Naive thymus-derived CD8-positive, alpha-beta T cell (primary cell): Measurements from ENCODE around the gene PRCC. TPM values are rescaled to one million over a fixed set of nuclear protein-coding genes. Genes with fewer than 3 reads are reported as not detected.

ENCODE experiments used
- ATAC-seq, 2 donors: fragments of 150-1000 bp; cut with Tn5 transposase in 1 of 2; sonication (Bioruptor Pico), chemical (Tn5 transposase) in 1 of 2; 1 replicate in 1 of 2; 2 replicates in 1 of 2; pipeline ENCODE4 v1.10.0; 2021; ENCODE audit warnings: mild to moderate bottlenecking in 2 of 2, moderate library complexity in 2 of 2
- POLR2A ChIA-PET: fragments of 350-600 bp; sonication (Branson Sonifier 250); formaldehyde crosslinking; loops from one replicate; lab custom pipeline; 2021; ENCODE audit warnings: antibody characterized with exemption; lab: Charles Lee
- DNase-seq, 10 donors: peaks; one replicate each; pipeline versions ENCODE4 v3.0.0 to v3.0.0-alpha.2; 2020 to 2022
- H3K27ac Mint-ChIP-seq, 10 donors: one replicate each; pipeline ENCODE4 v1.8.0; 2020 to 2022; ENCODE audit warnings: mild to moderate bottlenecking in 10 of 10, mixed read lengths in 10 of 10, moderate library complexity in 4 of 10, inconsistent platforms in 1 of 10
- H3K27me3 Mint-ChIP-seq, 5 donors: one replicate each; pipeline ENCODE4 v1.8.0; 2021 to 2022; ENCODE audit warnings: mixed read lengths in 5 of 5
- H3K36me3 Mint-ChIP-seq, 3 donors: one replicate each; pipeline ENCODE4 v1.8.0; 2020 to 2022; ENCODE audit warnings: mixed read lengths in 3 of 3, mild to moderate bottlenecking in 2 of 3, inconsistent platforms in 1 of 3
- H3K4me1 Mint-ChIP-seq, 4 donors: one replicate each; pipeline ENCODE4 v1.8.0; 2021 to 2022; ENCODE audit warnings: mixed read lengths in 4 of 4
- H3K4me3 Mint-ChIP-seq, 10 donors: one replicate each; pipeline ENCODE4 v1.8.0; 2020 to 2022; ENCODE audit warnings: mild to moderate bottlenecking in 10 of 10, mixed read lengths in 10 of 10, moderate library complexity in 6 of 10, inconsistent platforms in 1 of 10
- H3K9me3 Mint-ChIP-seq, 9 donors: one replicate each; pipeline ENCODE4 v1.8.0; 2020 to 2022; ENCODE audit warnings: mixed read lengths in 9 of 9, mild to moderate bottlenecking in 3 of 9, inconsistent platforms in 1 of 9, moderate library complexity in 1 of 9
- polyA plus RNA-seq, 3 donors: library from polyadenylated mRNA; unstranded; fragments of 300-500 nt; fragmentation: Illumina TruSeq; gene quantifications; one replicate each; pipeline ENCODE4 v1.2.3, GENCODE V29; 2021
- total RNA-seq, 8 experiments: library from RNA in 2 of 8; stranded (reverse) in 2 of 8; gene quantifications; one replicate each; pipeline ENCODE4 v1.2.3 and lab custom pipeline; 2021 to 2026

The PRCC gene
- total RNA-seq (10 to 100 TPM; 59.5 to 64.0 TPM), polyA plus RNA-seq (10 to 100 TPM; 22.9 to 55.7 (median 39.9) TPM), total RNA-seq (lab: John Stamatoyannopoulos, UW) (28.5 to 50.2 (median 42.3) reads per million in 6 experiments)

- Mint-ChIP-seq H3K4me1 (peaks cover 25 to 40% (median 37%) of the 10 kb centered on the region in 4 donors), H3K36me3 (peaks cover 0 to 23% (median 5%) of the 10 kb centered on the region in 3 donors), H3K9me3 (no peaks in the 10 kb centered on the region), H3K27me3 (no peaks in the 10 kb centered on the region), H3K27ac (peak within 1 kb of the TSS in 1 of 10 donors; percentile 71), H3K4me3 (no peak within 1 kb of the TSS)
- ATAC-seq (peak; percentile 92 to 93), DNase-seq (peak; percentile 83 to 99 (median 98))
- POLR2A ChIA-PET = interaction anchor here (0.7 to 4.6 kb wide), 14 partner anchors 9 to 484 kb away, joined by 3 to 104 read pairs (median 4); partner anchors contain the start of genes CRABP2, HDGF, ISG20L2 and METTL25B
Measured at GRCh38 chr1:156767101-156767878, at the start of gene PRCC. PRCC (plus strand) TSS chr1:156767535; CDS start chr1:156767772, 237 bp downstream.

GRCh38 chr1:156721131-156721530 lies 46.2 kb upstream of the PRCC start:
- no peak for DNase-seq
- no peak for ATAC-seq
- H3K36me3 Mint-ChIP-seq = peaks cover 6 to 60% (median 17%) of the 10 kb centered on the region in 3 donors
- H3K9me3 Mint-ChIP-seq = no peaks in the 10 kb centered on the region
- no peak overlapping the region for H3K27ac Mint-ChIP-seq
- peaks cover 7 to 20% (median 15%) of the 10 kb centered on the region in 4 donors for H3K4me1 Mint-ChIP-seq
- H3K27me3 Mint-ChIP-seq = no peaks in the 10 kb centered on the region
- POLR2A ChIA-PET = interaction anchor here (1.1 kb wide), 1 partner anchor 10 kb away, joined by 3 read pairs; no protein-coding TSS in a partner anchor
- H3K4me3 Mint-ChIP-seq = no peak overlapping the region

- H3K27me3 Mint-ChIP-seq = no peaks in the 10 kb centered on the region
- H3K36me3 Mint-ChIP-seq = peaks cover 6 to 58% (median 17%) of the 10 kb centered on the region in 3 donors
- POLR2A ChIA-PET = interaction anchor here (1.1 kb wide), 1 partner anchor 10 kb away, joined by 3 read pairs; no protein-coding TSS in a partner anchor
- no peak overlapping the region for H3K27ac Mint-ChIP-seq
- peaks cover 7 to 20% (median 14%) of the 10 kb centered on the region in 4 donors for H3K4me1 Mint-ChIP-seq
- DNase-seq (no peak), ATAC-seq (no peak)
- H3K4me3 Mint-ChIP-seq = no peak overlapping the region
- H3K9me3 Mint-ChIP-seq = no peaks in the 10 kb centered on the region
Measured at GRCh38 chr1:156721535-156721934, 45.8 kb upstream of the PRCC start.

- H3K4me1 Mint-ChIP-seq = peaks cover 14 to 33% (median 24%) of the 10 kb centered on the region in 4 donors
- H3K27ac Mint-ChIP-seq = no peak overlapping the region
- no peak overlapping the region for H3K4me3 Mint-ChIP-seq
- no peaks in the 10 kb centered on the region for H3K9me3 Mint-ChIP-seq
- POLR2A ChIA-PET = interaction anchor here (0.5 to 5.9 kb wide), 8 partner anchors 15 to 149 kb away, joined by 3 to 48 read pairs (median 18); partner anchors contain the start of genes CRABP2, HDGF, MRPL24 and PRCC
- ATAC-seq = peak in 1 of 2 donors; percentile 27
- H3K27me3 Mint-ChIP-seq = no peaks in the 10 kb centered on the region
- peaks cover 6 to 40% (median 11%) of the 10 kb centered on the region in 3 donors for H3K36me3 Mint-ChIP-seq
- DNase-seq = peak; percentile 56 to 88 (median 78)
Measured at GRCh38 chr1:156725683-156726280, 41.6 kb upstream of the PRCC start.

GRCh38 chr1:156726549-156727226 lies 40.6 kb upstream of the PRCC start:
- ATAC-seq = no peak
- Mint-ChIP-seq H3K36me3 (peaks cover 6 to 33% (median 11%) of the 10 kb centered on the region in 3 donors), H3K4me1 (peaks cover 14 to 33% (median 24%) of the 10 kb centered on the region in 4 donors), H3K9me3 (no peaks in the 10 kb centered on the region), H3K27me3 (no peaks in the 10 kb centered on the region), H3K4me3 (no peak overlapping the region), H3K27ac (no peak overlapping the region)
- POLR2A ChIA-PET = interaction anchor here (0.7 to 5.9 kb wide), 10 partner anchors 10 to 149 kb away, joined by 3 to 48 read pairs (median 9); partner anchors contain the start of genes CRABP2, HDGF, MRPL24 and PRCC
- peak in 5 of 10 donors; percentile 14 to 56 (median 46) for DNase-seq

- Mint-ChIP-seq H3K27ac (peak overlapping the region in 5 of 10 donors; percentile 95 to 99 (median 98)), H3K27me3 (no peaks in the 10 kb centered on the region), H3K4me3 (no peak overlapping the region), H3K4me1 (peaks cover 12 to 33% (median 24%) of the 10 kb centered on the region in 4 donors), H3K9me3 (no peaks in the 10 kb centered on the region), H3K36me3 (peaks cover 6 to 27% (median 11%) of the 10 kb centered on the region in 3 donors)
- no peak for DNase-seq
- no peak for ATAC-seq
- POLR2A ChIA-PET = interaction anchor here (1.0 to 5.9 kb wide), 15 partner anchors 9 to 226 kb away, joined by 3 to 52 read pairs (median 9); partner anchors contain the start of genes CRABP2, HDGF, MEF2D and MRPL24
Measured at GRCh38 chr1:156727492-156727891, 39.8 kb upstream of the PRCC start.

GRCh38 chr1:156727926-156728598 lies 39.3 kb upstream of the PRCC start, which contains the start of gene METTL25B:
METTL25B (plus strand) TSS chr1:156728469; CDS start chr1:156729105, 636 bp downstream.
- POLR2A ChIA-PET = interaction anchor here (0.7 to 5.9 kb wide), 20 partner anchors 9 to 515 kb away, joined by 3 to 52 read pairs (median 5); partner anchors contain the start of genes CRABP2, HDGF, MEF2D and MRPL24
- H3K27me3 Mint-ChIP-seq = no peaks in the 10 kb centered on the region
- peaks cover 6 to 25% (median 11%) of the 10 kb centered on the region in 3 donors for H3K36me3 Mint-ChIP-seq
- ATAC-seq = peak; percentile 65 to 71
- H3K4me3 Mint-ChIP-seq = no peak within 1 kb of the TSS
- peak in 5 of 10 donors; percentile 56 to 82 (median 65) for DNase-seq
- peak within 1 kb of the TSS in 5 of 10 donors; percentile 95 to 99 (median 98) for H3K27ac Mint-ChIP-seq
- H3K9me3 Mint-ChIP-seq = no peaks in the 10 kb centered on the region
- H3K4me1 Mint-ChIP-seq = peaks cover 12 to 33% (median 26%) of the 10 kb centered on the region in 4 donors

- ATAC-seq (peak; percentile 87 to 92), DNase-seq (peak; percentile 86 to 98 (median 95))
- Mint-ChIP-seq H3K4me1 (peaks cover 12 to 26% (median 19%) of the 10 kb centered on the region in 4 donors), H3K27me3 (no peaks in the 10 kb centered on the region), H3K4me3 (no peak within 1 kb of the TSS), H3K9me3 (no peaks in the 10 kb centered on the region), H3K36me3 (peaks cover under 1 to 23% (median 4%) of the 10 kb centered on the region in 3 donors), H3K27ac (peak within 1 kb of the TSS in 5 of 10 donors; percentile 95 to 99 (median 98))
- POLR2A ChIA-PET = interaction anchor here (0.7 to 5.9 kb wide), 14 partner anchors 9 to 516 kb away, joined by 3 to 52 read pairs (median 8); partner anchors contain the start of genes CRABP2, HDGF, MEF2D and MRPL24
Measured at GRCh38 chr1:156728599-156729462, 38.5 kb upstream of the PRCC start, which contains the start of gene ISG20L2. ISG20L2 (minus strand) TSS chr1:156728766; CDS start chr1:156727652, 1,114 bp downstream.

GRCh38 chr1:156733989-156734584 lies 33.2 kb upstream of the PRCC start:
- no peaks in the 10 kb centered on the region for H3K27me3 Mint-ChIP-seq
- peaks cover 12 to 22% (median 14%) of the 10 kb centered on the region in 4 donors for H3K4me1 Mint-ChIP-seq
- H3K4me3 Mint-ChIP-seq = no peak overlapping the region
- DNase-seq (no peak), ATAC-seq (no peak)
- no peak overlapping the region for H3K27ac Mint-ChIP-seq
- POLR2A ChIA-PET = interaction anchor here (0.7 to 0.9 kb wide), 3 partner anchors 17 to 53 kb away, joined by 3 to 4 read pairs (median 3); partner anchors contain the start of gene PRCC
- peaks cover 0 to 30% (median 0%) of the 10 kb centered on the region in 3 donors for H3K36me3 Mint-ChIP-seq
- no peaks in the 10 kb centered on the region for H3K9me3 Mint-ChIP-seq

- no peak for DNase-seq
- Mint-ChIP-seq H3K9me3 (peaks cover 0 to 2% (median 0%) of the 10 kb centered on the region in 9 donors), H3K27me3 (no peaks in the 10 kb centered on the region), H3K36me3 (peaks cover 0 to 30% (median 2%) of the 10 kb centered on the region in 3 donors), H3K27ac (peak overlapping the region in 7 of 10 donors; percentile 40 to 80 (median 78)), H3K4me1 (peaks cover 13 to 34% (median 33%) of the 10 kb centered on the region in 4 donors), H3K4me3 (peak overlapping the region in 2 of 10 donors; percentile 10 to 51)
- no peak for ATAC-seq
- POLR2A ChIA-PET = interaction anchor here (0.7 to 4.4 kb wide), 2 partner anchors 13 to 29 kb away, joined by 4 to 104 read pairs; partner anchors contain the start of genes HDGF and PRCC
Measured at GRCh38 chr1:156738407-156738806, 28.9 kb upstream of the PRCC start.
